HG02759 (cell line): ENCODE results near the gene RALGPS1.

Experiments used
- ATAC-seq: cut with Tn5 transposase; IDR thresholded peaks from one replicate; pipeline ENCODE4 v1.9.1; 2021; ENCODE audit warnings: mild to moderate bottlenecking, moderate library complexity; ENCODE audit not compliant: unreplicated experiment

The RALGPS1 gene

GRCh38 chr9:127092041-127092608, 177.5 kb downstream of the RALGPS1 start:
- no peak for ATAC-seq

- no peak for ATAC-seq
These were observed 178.9 kb downstream of the RALGPS1 start for GRCh38 chr9:127093319-127094020.

DNA sequence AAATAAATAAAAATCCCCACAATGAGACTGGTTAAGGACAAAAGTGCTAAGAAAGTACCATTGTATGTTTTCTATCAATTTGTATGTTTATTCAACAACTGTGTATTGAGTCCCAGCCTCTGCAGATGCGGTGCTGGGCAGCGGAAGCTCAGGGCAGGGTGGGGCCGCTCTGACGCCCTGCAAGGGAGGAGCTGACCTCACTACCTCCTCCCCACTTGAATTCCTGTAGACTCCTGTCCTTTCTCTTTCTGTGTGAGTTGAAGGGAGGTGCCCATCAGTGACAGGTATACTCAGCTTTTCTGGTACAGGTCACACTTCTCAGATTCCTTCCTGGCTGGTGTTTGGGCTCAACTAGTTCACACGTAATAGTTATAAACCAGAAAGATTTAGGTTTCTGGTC, 180.8 kb downstream of the RALGPS1 start:
- no peak for ATAC-seq

GRCh38 chr9:127096208-127096607, 181.6 kb downstream of the RALGPS1 start:
- no peak for ATAC-seq

DNA sequence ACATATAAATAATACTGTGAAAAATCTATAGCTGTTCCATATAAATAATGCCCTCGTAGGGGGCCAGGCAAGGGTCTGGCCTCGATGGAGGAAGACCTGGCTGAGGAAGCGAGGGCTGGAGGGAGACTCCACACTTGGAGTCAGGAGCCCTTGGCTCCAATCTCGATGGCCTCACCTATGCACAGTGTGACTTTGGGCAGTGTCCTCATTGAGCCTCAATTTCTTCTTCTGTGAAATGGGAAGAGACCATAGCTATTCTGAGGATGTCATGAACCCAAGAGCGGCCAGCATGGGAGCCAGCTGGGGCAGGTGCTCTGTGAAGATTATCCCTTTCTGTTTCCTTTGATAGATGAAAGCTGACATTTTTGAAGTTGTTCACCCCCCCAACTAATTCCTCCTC, 183.1 kb downstream of the RALGPS1 start:
- no peak for ATAC-seq

DNA sequence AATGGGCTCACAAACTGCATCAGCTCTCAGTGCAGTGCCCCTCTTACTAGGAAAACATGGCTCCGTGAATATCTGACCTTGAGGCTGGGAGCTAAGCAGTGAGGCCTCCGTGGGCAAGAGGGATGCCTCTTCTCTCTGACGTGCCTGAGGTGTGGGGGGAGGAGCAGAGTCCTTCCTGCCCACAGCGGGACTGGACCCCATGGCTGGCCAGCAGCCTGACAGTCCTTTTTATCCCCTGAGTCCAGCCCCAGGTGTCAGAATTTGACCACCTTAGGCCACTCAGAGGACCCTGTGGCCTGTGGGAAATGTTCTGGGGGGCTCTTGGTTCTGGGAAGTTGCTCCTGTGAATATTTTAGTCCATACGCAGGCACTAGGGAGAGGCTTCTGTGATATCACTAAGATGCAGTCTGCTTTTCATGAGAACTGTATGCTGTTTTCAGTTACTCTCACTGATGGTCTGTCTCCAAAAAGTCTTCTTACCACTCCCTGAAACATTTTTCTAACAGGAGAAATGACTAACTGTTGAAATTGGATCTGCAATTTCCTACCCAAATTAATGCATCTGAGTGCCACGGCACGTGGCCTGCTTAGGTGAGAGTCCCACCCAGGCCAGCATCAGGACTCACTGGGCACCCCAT, 184.5 kb downstream of the RALGPS1 start:
- no peak for ATAC-seq

- no peak for ATAC-seq
These were observed 185.1 kb downstream of the RALGPS1 start for GRCh38 chr9:127099664-127100063.

DNA sequence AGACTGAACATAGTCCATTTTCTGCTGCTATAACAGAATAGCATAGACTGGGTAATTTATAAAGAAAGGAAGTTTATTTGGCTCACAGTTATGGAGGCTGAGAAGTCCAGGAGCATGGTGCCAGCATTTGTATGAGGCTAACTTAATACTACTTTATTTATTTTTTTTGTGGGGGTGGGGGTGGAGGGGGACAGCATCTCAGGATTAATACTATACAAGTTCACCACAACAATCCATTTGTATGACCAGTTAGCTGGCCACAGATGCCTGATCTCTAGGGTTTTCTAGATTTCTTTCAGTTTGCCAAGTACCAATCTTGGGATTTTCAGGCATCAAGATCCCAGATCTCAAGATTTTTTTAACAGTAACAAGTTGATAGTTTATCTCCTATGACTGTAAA, 187.6 kb downstream of the RALGPS1 start:
- no peak for ATAC-seq

- no peak for ATAC-seq
These were observed 188.2 kb downstream of the RALGPS1 start for GRCh38 chr9:127102788-127103187.

DNA sequence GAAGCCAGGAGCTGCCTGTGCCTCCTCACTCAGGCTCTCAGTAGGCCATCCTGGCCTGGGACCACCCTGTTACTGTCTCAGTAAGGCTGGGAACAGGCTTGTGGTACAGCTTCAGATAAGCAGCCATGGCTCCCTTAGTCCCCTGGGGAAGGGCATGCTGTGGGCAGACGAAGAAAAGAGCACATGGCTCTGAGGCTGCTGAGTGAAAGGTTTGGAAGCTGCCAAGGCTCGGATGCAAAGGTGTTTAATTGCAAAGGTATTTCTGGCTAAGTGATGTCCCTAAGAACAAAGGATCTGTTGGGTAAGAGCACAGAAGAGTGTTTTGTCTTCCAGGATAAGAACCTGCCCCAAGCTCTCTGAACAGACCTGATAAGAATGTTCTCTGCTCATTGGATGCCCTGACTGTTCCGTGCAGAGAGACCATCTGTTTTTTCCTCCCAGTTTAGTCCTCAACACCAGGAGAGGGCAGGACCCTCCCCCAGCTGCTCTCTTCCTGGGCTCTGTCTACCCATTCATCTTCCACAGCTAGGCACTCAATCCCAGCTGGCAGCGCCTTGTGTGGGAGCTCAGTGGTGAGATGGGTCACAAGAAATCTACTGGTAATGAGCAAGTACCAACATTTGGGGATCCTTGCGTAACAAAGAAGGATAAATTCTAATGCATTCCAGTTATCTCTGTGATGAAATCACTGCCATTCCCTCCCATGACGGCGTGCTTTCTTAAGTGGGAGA, 190.2 kb downstream of the RALGPS1 start:
- no peak for ATAC-seq

- no peak for ATAC-seq
These were observed 191.4 kb downstream of the RALGPS1 start for GRCh38 chr9:127105805-127106465.

DNA sequence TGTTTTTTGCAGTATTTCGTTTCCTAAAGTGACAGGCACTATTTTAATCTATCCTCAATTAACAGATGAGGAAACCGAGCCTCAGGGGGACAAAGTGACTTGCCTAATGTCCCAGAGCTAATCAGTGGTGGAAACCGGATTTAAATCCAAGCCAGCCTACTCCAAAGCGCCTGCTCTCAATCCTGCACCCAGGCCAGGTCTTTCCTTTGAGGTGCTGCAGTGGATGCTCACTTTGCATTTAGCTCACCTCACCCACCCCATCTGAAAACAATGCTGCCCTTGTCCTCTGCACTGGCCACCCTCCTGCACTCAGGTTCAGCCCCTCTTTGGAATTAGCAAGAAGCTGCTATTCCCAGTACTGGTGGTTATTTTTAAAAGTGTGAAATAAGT, 191.9 kb downstream of the RALGPS1 start:
- ATAC-seq, result no peak

GRCh38 chr9:127107171-127107928, 192.8 kb downstream of the RALGPS1 start:
- no peak for ATAC-seq

- ATAC-seq, result no peak
These were observed 193.6 kb downstream of the RALGPS1 start for GRCh38 chr9:127107929-127108876.

DNA sequence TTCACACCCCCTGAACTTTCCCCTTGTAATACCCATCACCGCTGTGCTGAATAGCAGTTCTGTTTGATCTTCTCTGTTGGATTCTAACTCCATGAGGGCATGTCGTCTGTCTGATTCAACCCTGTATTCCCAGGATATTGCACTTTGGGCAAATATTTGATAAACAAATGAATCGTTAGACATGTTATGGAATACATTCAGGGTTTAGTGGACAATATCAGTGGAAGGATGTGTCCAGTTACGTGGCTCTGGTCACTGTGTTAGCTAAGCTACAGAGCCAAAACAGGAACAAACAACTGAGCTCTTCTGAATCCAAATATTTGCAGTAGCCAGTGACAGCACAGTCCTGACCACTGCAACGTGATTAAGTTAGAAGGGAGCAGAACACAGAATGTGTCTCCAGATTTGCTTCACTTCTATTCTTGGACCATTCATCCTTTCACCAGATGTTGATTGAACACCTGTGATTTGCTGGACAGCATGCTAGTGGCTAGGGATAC, 194.7 kb downstream of the RALGPS1 start:
- ATAC-seq, result no peak

- no peak for ATAC-seq
These were observed 197.5 kb downstream of the RALGPS1 start for GRCh38 chr9:127112056-127112455.

DNA sequence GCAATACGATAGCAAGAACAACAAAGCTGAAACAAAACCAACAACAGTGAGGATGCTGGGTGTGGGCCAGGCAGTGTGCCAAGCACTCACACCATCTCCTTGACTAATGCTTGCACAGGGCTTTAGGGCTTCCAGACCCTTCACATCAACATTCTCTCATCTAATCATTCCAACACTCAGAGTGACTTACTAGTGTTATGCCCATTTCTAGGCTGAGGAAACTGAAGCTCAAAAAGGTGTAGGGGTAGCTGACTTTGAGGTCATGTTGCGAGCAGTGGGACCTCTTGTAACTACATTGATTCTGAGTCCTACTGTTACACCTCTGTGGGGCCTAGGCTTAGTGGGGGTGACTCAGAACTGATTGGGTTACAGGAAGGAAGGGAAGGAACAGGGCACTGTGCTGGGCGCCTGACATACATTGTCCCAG, 198.2 kb downstream of the RALGPS1 start:
- no peak for ATAC-seq

DNA sequence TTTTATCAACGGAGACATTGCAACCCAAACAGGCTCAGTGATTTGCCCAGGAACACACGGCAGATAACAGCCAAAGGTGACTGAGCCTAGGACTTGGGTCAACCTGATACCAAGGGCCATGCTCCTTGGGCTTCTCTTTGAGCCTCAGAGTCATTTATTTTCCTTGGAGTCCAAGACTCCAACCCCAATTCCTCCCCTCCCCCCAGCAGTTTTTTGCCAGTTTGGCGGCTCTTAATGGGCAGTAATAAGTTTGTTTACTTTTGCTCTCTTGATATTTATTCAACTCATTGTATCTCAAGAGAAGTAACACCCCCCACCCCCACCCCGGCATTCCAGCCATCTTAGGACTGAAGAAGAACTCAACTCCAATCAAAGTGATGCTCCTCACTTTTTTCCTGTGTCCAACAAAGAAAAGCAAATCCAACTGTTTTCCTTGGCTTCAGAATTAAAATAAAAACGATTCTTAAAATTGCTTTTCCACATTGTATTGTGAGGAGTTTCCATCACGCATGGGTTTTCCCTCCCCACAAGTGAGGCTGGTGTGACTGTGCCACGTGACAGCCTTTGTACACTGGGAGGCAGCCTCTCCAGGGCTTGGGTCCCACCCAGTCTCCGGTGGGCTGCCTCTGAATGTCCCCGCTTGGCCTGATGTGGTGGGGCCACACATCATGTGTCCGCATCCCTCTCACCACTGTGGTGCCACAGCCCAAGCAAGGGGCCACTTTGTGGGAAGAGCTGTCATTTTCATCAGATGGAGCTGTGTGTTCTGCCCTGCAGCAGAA, 198.8 kb downstream of the RALGPS1 start:
- ATAC-seq, result no peak
